Right lobe of liver (tissue), 4 donors: ENCODE data around the gene HSD3B2.

Source experiments
- POLR2A ChIP-seq: fragments of 450-650 bp; IDR thresholded peaks from one replicate; pipeline ENCODE4 v1.6.1; 2017; ENCODE audit warnings: antibody characterized with exemption, mild to moderate bottlenecking
- TF ChIP-seq, protein P1 (sequence below), 4 donors: fragments of 200-600 bp in 3 of 4; fragments of 450-650 bp in 1 of 4; IDR thresholded peaks; one replicate each; pipeline versions ENCODE4 v1.5.1 to v1.8.0; 2016 to 2022; ENCODE audit warnings: antibody characterized with exemption in 4 of 4, mild to moderate bottlenecking in 2 of 4
- donor health status: DM: no; HTN: no; CAD: no.
- donor health status: DM: no; HTN: no; CAD: no.
- donor health status: DM: no; HTN: yes; CAD: no.

- TF ChIP-seq, protein P1, sequence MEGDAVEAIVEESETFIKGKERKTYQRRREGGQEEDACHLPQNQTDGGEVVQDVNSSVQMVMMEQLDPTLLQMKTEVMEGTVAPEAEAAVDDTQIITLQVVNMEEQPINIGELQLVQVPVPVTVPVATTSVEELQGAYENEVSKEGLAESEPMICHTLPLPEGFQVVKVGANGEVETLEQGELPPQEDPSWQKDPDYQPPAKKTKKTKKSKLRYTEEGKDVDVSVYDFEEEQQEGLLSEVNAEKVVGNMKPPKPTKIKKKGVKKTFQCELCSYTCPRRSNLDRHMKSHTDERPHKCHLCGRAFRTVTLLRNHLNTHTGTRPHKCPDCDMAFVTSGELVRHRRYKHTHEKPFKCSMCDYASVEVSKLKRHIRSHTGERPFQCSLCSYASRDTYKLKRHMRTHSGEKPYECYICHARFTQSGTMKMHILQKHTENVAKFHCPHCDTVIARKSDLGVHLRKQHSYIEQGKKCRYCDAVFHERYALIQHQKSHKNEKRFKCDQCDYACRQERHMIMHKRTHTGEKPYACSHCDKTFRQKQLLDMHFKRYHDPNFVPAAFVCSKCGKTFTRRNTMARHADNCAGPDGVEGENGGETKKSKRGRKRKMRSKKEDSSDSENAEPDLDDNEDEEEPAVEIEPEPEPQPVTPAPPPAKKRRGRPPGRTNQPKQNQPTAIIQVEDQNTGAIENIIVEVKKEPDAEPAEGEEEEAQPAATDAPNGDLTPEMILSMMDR (IDR thresholded peaks at IDR 0.05), result peak; percentile 72 to 97 (median 88)
- no peak for TF ChIP-seq POLR2A
Measured at GRCh38 chr1:119367432-119368124, 47.4 kb upstream of the HSD3B2 start.
